COLO829 (cell line): ENCODE data around the gene SLC15A3.

Experiments
- DNase-seq: peaks from one replicate; pipeline ENCODE4 v3.0.0; 2012; ENCODE audit warnings: low spot score

Gene SLC15A3

GRCh38 chr11:60889869-60890311 is 62.1 kb downstream of the SLC15A3 start:
- DNase-seq, result no peak

- no peak for DNase-seq
These were observed 64.4 kb downstream of the SLC15A3 start for GRCh38 chr11:60887556-60887955.
